Amniotic stem cell (primary cell): ENCODE measurements around the gene DOLK.

Source experiments
- DNase-seq: peaks from one replicate; lab custom pipeline; 2025; lab: John Stamatoyannopoulos, UW

The DOLK gene

DNA sequence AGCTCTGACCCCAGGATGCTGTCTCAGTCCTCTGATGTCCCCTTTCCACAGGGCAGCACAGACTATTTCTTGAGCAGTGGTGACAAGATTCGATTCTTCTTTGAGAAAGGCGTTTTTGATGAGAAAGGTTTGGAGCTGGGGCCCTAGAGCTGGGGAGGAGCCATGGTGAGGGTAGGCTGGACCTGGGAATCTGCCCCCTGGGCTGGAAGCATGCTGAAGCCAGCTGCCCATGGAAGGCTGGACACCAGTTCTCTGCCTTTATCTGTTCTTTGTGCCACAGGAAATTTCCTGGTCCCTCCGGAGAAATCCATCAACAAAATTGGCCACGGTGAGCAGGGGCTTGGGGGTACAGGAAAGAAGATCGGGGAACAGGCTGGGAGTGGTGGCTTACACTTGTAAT lies 13.7 kb downstream of the DOLK start:
- no peak for DNase-seq

- no peak for DNase-seq
Measured at GRCh38 chr9:128929560-128929959, 17.8 kb downstream of the DOLK start.

DNA sequence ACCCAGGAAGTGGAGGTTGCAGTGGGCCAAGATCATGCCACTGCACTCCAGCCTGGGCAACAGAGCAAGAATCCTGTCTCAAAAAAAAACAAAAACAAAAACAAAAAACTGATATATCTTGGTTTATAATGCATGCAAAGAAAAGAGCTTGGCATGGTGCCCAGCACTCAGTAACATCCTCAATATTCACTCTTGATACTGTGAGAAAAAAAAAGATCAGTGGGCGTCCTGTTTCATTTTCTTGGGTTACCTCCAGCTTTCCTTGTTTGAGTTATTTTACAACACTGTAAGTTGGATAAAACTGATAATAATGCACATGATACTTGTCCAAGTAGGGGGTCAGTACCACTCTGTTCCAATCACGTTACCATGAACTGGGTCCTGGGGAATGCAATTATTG lies 18.8 kb downstream of the DOLK start:
- DNase-seq = no peak

DNA sequence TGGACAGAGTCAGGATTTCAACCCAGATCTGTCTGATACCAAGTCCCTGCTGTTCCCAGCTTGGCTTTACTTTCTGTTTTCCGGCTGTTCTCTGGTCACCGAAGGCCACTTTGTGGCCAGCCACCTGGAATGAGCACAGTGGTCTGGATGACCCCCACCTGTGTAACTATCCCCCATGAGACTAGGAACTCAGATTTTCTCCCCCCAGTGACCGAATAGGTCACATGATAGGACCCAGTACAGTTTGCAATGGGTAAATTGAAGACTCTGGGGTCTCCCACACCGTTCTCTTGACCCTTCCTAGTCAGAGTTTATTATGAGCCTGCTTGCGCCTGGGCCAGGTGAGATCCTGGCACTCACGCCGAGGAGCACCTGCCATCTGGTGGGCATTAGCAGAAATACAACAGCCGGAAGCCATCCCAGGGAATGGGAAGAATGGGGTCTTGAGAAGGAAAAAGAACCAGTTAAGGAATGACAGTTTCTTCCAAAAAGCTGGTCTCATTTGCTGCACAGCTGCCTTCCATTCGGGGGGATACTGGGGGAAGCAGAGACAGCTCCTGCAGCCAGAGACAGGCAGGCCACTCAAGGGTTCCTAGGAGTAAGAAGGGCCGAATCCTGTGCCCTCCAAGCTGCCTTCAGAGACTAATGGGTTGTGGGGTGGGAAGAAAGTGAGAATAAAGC lies 19.5 kb downstream of the DOLK start:
- DNase-seq = no peak

GRCh38 chr9:128923493-128923883 lies 23.9 kb downstream of the DOLK start:
- DNase-seq = no peak

- DNase-seq = no peak
Measured at GRCh38 chr9:128921881-128922763, 25.3 kb downstream of the DOLK start.

- DNase-seq = no peak
Measured at GRCh38 chr9:128920381-128921058, 26.9 kb downstream of the DOLK start, which contains the start of gene PHYHD1. Gene PHYHD1 (plus strand): TSS chr9:128920982. CDS start chr9:128922324, 1,342 bp downstream.

DNA sequence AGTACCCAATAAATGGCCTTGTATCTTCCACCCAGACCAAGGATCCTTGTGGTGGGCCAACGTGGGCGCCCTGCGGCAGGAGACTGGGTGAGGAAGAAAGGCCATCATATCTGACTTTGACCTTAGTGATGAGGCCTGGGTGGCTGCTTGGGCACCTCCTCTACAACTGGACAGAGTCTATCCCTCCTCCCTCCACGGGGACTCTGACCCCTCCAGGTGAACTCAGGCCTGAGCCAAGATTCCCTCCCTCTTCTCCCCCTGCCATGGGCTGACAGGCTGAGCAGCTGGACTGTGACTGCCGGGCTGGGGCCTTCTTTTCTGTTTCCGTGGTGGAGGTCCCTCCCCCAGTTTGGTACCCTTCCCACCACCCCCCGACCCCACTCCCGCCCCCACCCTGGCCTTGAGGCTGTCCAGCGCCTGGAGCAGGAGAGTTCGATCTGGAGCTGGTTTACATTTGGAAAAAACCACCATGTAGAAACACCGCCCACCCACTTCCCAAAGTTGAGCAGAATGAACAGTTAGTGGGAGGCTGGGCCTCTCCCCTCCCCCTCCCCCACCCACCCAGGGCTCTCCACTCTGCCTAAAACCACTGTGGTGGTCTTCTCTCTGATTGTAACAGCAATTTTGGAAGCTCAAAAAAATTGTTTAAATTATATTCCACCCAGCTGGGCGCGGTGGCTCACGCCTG lies 27.9 kb downstream of the DOLK start:
- no peak for DNase-seq

GRCh38 chr9:128918921-128919320 lies 28.5 kb downstream of the DOLK start:
- DNase-seq = no peak

GRCh38 chr9:128917151-128917849 lies 30.1 kb downstream of the DOLK start:
- no peak for DNase-seq

DNA sequence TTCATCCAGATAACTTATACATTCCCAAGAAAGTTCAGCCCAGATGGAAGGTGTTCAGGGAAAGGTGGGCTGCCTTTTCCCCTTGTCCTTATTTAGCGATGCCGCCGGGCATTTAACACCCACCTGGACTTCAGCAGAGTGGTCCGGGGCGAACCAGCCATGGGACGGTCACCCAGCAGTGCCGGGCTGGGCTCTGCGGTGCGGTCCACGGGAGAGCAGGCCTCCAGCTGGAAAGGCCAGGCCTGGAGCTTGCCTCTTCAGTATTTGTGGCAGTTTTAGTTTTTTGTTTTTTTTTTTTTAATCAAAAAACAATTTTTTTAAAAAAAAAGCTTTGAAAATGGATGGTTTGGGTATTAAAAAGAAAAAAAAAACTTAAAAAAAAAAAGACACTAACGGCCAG lies 30.7 kb downstream of the DOLK start:
- no peak for DNase-seq

DNA sequence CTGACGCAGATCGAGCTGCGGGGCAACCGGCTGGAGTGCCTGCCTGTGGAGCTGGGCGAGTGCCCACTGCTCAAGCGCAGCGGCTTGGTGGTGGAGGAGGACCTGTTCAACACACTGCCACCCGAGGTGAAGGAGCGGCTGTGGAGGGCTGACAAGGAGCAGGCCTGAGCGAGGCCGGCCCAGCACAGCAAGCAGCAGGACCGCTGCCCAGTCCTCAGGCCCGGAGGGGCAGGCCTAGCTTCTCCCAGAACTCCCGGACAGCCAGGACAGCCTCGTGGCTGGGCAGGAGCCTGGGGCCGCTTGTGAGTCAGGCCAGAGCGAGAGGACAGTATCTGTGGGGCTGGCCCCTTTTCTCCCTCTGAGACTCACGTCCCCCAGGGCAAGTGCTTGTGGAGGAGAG lies 31.2 kb downstream of the DOLK start:
- no peak for DNase-seq

DNA sequence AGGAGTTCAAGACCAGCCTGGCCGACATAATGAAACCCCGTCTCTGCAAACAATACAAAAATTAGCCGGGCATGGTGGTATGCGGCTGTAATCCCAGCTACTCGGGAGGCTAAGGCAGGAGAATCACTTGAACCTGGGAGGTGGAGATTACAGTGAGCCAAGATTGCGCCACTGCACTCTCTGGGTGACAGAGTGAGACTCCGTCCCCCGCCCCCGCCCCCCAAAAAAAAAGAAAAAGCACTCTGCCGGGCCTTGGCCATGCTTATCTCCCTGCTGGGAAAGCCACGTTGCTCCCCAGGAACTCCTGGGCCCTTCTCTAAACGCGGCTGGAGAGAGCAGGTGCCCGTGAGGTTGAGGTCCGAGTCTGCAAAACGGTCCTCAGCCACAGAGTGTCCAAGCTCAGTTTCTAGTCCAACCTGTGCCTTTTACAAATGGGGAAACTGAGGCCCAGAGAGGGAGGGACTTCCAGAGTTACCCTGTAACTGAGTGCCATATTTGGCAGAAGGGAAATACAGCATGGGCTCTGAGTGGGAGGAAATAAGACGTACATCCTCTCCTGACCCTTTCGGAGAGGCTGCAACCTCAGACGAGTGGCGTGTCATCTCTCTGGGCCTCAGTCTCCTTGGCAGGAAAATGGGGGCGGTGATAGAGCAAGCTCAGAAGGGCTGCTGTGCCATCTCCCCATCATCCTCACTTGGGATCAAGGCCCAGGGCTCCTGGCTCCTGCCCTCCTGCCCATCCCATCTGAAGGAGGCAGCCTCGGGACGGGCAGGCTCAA lies 33.2 kb downstream of the DOLK start:
- DNase-seq = no peak

GRCh38 chr9:128913048-128913900 lies 34.1 kb downstream of the DOLK start:
- no peak for DNase-seq

- peak; percentile 27 for DNase-seq
Measured at GRCh38 chr9:128912270-128912853, 35.0 kb downstream of the DOLK start.

- no peak for DNase-seq
Measured at GRCh38 chr9:128911529-128912035, 35.8 kb downstream of the DOLK start.

- DNase-seq = no peak
Measured at GRCh38 chr9:128910906-128911305, 36.5 kb downstream of the DOLK start.

- no peak for DNase-seq
Measured at GRCh38 chr9:128909859-128910258, 37.5 kb downstream of the DOLK start.

GRCh38 chr9:128908372-128908771 lies 39.0 kb downstream of the DOLK start:
- no peak for DNase-seq
